ENCODE measurements around the gene ENHO.

GRCh38 chr9:34551751-34552605 is 29.2 kb upstream of the ENHO start:
- TF ChIP-seq CTCF (IDR thresholded peaks at IDR 0.05; ENCODE audit: low read length) (no peak), EZH2 (IDR thresholded peaks at IDR 0.05; ENCODE audit: borderline replicate concordance, low read length) (no peak)
